Gastrocnemius medialis (tissue), 4 donors: ENCODE measurements around the gene OR13J1. TPM values are rescaled to one million over a fixed set of nuclear protein-coding genes. Genes with fewer than 3 reads are reported as not detected.

Source experiments
- ATAC-seq, 2 donors: fragments of 150-250 bp; one replicate each; pipeline ENCODE4 v1.9.1; 2016
- DNase-seq, 2 donors: peaks; one replicate each; pipeline ENCODE4 v3.0.0-alpha.2; 2019
- H3K27ac ChIP-seq, 4 donors: fragments of 200-600 bp; sonication (generic); 1 replicate in 1 of 4; 2 replicates in 3 of 4; pipeline ENCODE4 v1.5.1; 2016 to 2018; ENCODE audit warnings: mild to moderate bottlenecking in 2 of 4, moderate library complexity in 1 of 4
- H3K27me3 ChIP-seq, 3 donors: fragments of 200-600 bp; sonication (generic) in 2 of 3; 1 replicate in 1 of 3; 2 replicates in 2 of 3; pipeline versions ENCODE4 v1.5.1 to v1.6.0; 2016 to 2019; ENCODE audit warnings: mild to moderate bottlenecking in 1 of 3, moderate library complexity in 1 of 3
- H3K36me3 ChIP-seq, 2 donors: fragments of 200-600 bp; sonication (generic) in 1 of 2; one replicate each; pipeline ENCODE4 v1.5.1; 2017 to 2018
- H3K4me1 ChIP-seq, 2 donors: fragments of 200-600 bp; sonication (generic) in 1 of 2; one replicate each; pipeline ENCODE4 v1.5.1; 2016 to 2017; ENCODE audit warnings: mild to moderate bottlenecking in 2 of 2
- H3K4me3 ChIP-seq, 4 donors: fragments of 200-600 bp; sonication (generic) in 3 of 4; 1 replicate in 1 of 4; 2 replicates in 3 of 4; pipeline ENCODE4 v1.5.1; 2016 to 2019; ENCODE audit warnings: mild to moderate bottlenecking in 2 of 4
- H3K9me3 ChIP-seq, 3 donors: fragments of 200-600 bp; sonication (generic) in 2 of 3; 1 replicate in 1 of 3; 2 replicates in 2 of 3; pipeline ENCODE4 v1.5.1; 2016 to 2019
- CTCF ChIP-seq, 5 experiments: fragments of 450-650 bp in 3 of 5; fragments of 200-600 bp in 2 of 5; sonication (generic) in 2 of 5; IDR thresholded peaks in 4 of 5; conservative IDR thresholded peaks in 1 of 5; 1 replicate in 4 of 5; 2 replicates in 1 of 5; pipeline ENCODE4 v1.5.1; 2016 to 2019; ENCODE audit warnings: antibody characterized with exemption in 5 of 5, mild to moderate bottlenecking in 3 of 5, moderate library complexity in 3 of 5
- POLR2A ChIP-seq, 2 donors: fragments of 450-650 bp; IDR thresholded peaks; one replicate each; pipeline ENCODE4 v1.6.1; 2017; ENCODE audit warnings: antibody characterized with exemption in 2 of 2, mild to moderate bottlenecking in 2 of 2, moderate library complexity in 2 of 2
- in situ Hi-C, 4 donors: fragments of 200-750 bp; cut with MboI; loops; one replicate each; pipeline versions ENCODE4 v1.15.0 to v1.8.0; 2017; ENCODE audit warnings: low sequenced_read_pairs in 4 of 4
- intact Hi-C: fragments of 100-400 bp; cut with DNase I; formaldehyde crosslinking; loops from one replicate; pipeline ENCODE4 v1.15.1; 2023; ENCODE audit warnings: low total_unique reads
- total RNA-seq, 4 donors: library from RNA; depleted of rRNA; stranded (reverse); fragments of >200 nt; gene quantifications; one replicate each; pipeline versions ENCODE4 v1.1.0 to v1.2.3, GENCODE V29; 2016

The OR13J1 gene
- total RNA-seq, 4 donors from 2014 or later: not detected

- peak; percentile 58 to 71 for DNase-seq
- no peaks in the 10 kb centered on the region for H3K27me3 ChIP-seq
- ATAC-seq: peak; percentile 62 to 66
- H3K27ac ChIP-seq: peak overlapping the region; percentile 80 to 87 (median 84)
- H3K9me3 ChIP-seq: no peaks in the 10 kb centered on the region
- H3K4me1 ChIP-seq: peaks cover 50 to 56% of the 10 kb centered on the region in 2 donors
- intact Hi-C loops: no loop called here
- TF ChIP-seq POLR2A (IDR thresholded peaks at IDR 0.05) (peak in 1 of 2 donors; percentile 15), CTCF (IDR thresholded peaks at IDR 0.05 in 4 of 5, conservative IDR thresholded peaks at IDR 0.05 in 1 of 5) (no peak)
- peak overlapping the region; percentile 24 to 49 (median 42) for H3K4me3 ChIP-seq
- no peaks in the 10 kb centered on the region for H3K36me3 ChIP-seq
- in situ Hi-C loops: loop anchor here in 1 of 4 donors (10.0 kb wide), 1 partner anchor 117 kb away; no protein-coding TSS in a partner anchor
These were observed 37.7 kb upstream of the OR13J1 start for GRCh38 chr9:35907711-35908503.

- peak overlapping the region; percentile 24 to 49 (median 42) for H3K4me3 ChIP-seq
- intact Hi-C loops (no loop called here), in situ Hi-C loops (loop anchor here in 1 of 4 donors (10.0 kb wide), 1 partner anchor 118 kb away; no protein-coding TSS in a partner anchor)
These were observed 36.9 kb upstream of the OR13J1 start for GRCh38 chr9:35906923-35907699.

GRCh38 chr9:35905912-35906679 is 35.9 kb upstream of the OR13J1 start, which contains the start of gene HRCT1:
TSS of gene HRCT1 (plus strand) at chr9:35906202. CDS start at chr9:35906288, 86 bp downstream.
- in situ Hi-C loops: loop anchor here in 1 of 4 donors (10.0 kb wide), 1 partner anchor 119 kb away; no protein-coding TSS in a partner anchor
- H3K27me3 ChIP-seq: no peaks in the 10 kb centered on the region
- intact Hi-C loops: no loop called here
- ATAC-seq (peak; percentile 26 to 43), DNase-seq (peak; percentile 57 to 83)
- no peaks in the 10 kb centered on the region for H3K36me3 ChIP-seq
- H3K27ac ChIP-seq: peak within 1 kb of the TSS; percentile 80 to 87 (median 84)
- no peaks in the 10 kb centered on the region for H3K9me3 ChIP-seq
- peak within 1 kb of the TSS; percentile 39 to 49 (median 43) for H3K4me3 ChIP-seq
- no peak for TF ChIP-seq CTCF (IDR thresholded peaks at IDR 0.05 in 4 of 5, conservative IDR thresholded peaks at IDR 0.05 in 1 of 5)
- peak in 1 of 2 donors; percentile 8 for TF ChIP-seq POLR2A (IDR thresholded peaks at IDR 0.05)
- peaks cover 46 to 56% of the 10 kb centered on the region in 2 donors for H3K4me1 ChIP-seq

More at GRCh38 chr9:35906923-35907699, 36.9 kb upstream of the OR13J1 start:
- Histone ChIP-seq H3K9me3 (no peaks in the 10 kb centered on the region), H3K36me3 (no peaks in the 10 kb centered on the region), H3K4me1 (peaks cover 50 to 56% of the 10 kb centered on the region in 2 donors), H3K27ac (peak overlapping the region; percentile 80 to 87 (median 84)), H3K27me3 (no peaks in the 10 kb centered on the region)
- TF ChIP-seq POLR2A (IDR thresholded peaks at IDR 0.05): peak; percentile 16 to 20
- no peak for TF ChIP-seq CTCF (IDR thresholded peaks at IDR 0.05 in 4 of 5, conservative IDR thresholded peaks at IDR 0.05 in 1 of 5)
- ATAC-seq (peak; percentile 46 to 49), DNase-seq (peak; percentile 49 to 71)
